Activated naive CD4-positive, alpha-beta T cell treated with anti-CD3 and anti-CD28 coated beads, Interleukin-2, amount 50 U/mL, for 24 hours (primary cell): ENCODE measurements around the gene RPL6.

Experiments used
- H3K27ac Mint-ChIP-seq: one replicate; pipeline ENCODE4 v1.8.0; 2021; ENCODE audit warnings: mild to moderate bottlenecking, mixed read lengths
- H3K27me3 Mint-ChIP-seq: one replicate; pipeline ENCODE4 v1.8.0; 2021; ENCODE audit warnings: mixed read lengths
- H3K36me3 Mint-ChIP-seq: one replicate; pipeline ENCODE4 v1.8.0; 2021; ENCODE audit warnings: mixed read lengths
- H3K4me1 Mint-ChIP-seq: one replicate; pipeline ENCODE4 v1.8.0; 2021; ENCODE audit warnings: mixed read lengths
- H3K4me3 Mint-ChIP-seq: one replicate; pipeline ENCODE4 v1.8.0; 2021; ENCODE audit warnings: mild to moderate bottlenecking, mixed read lengths
- H3K9me3 Mint-ChIP-seq: one replicate; pipeline ENCODE4 v1.8.0; 2021; ENCODE audit warnings: mixed read lengths

The RPL6 gene

GRCh38 chr12:112370868-112371510 lies 38.4 kb downstream of the RPL6 start:
- H3K27me3 Mint-ChIP-seq = no peaks in the 10 kb centered on the region
- H3K9me3 Mint-ChIP-seq = no peaks in the 10 kb centered on the region
- peak overlapping the region; percentile 68 for H3K27ac Mint-ChIP-seq
- H3K4me1 Mint-ChIP-seq = peaks cover 21% of the 10 kb centered on the region
- peaks cover 3% of the 10 kb centered on the region for H3K36me3 Mint-ChIP-seq
- H3K4me3 Mint-ChIP-seq = peak overlapping the region; percentile 30

- Mint-ChIP-seq H3K4me3 (no peak overlapping the region), H3K27ac (no peak overlapping the region), H3K4me1 (peaks cover 24% of the 10 kb centered on the region)
Measured at GRCh38 chr12:112370199-112370598, 39.2 kb downstream of the RPL6 start.

GRCh38 chr12:112368856-112369255 lies 40.5 kb downstream of the RPL6 start:
- no peak overlapping the region for H3K4me3 Mint-ChIP-seq
- peaks cover 19% of the 10 kb centered on the region for H3K4me1 Mint-ChIP-seq
- H3K36me3 Mint-ChIP-seq = peaks cover 3% of the 10 kb centered on the region
- no peaks in the 10 kb centered on the region for H3K27me3 Mint-ChIP-seq
- no peaks in the 10 kb centered on the region for H3K9me3 Mint-ChIP-seq
- H3K27ac Mint-ChIP-seq = no peak overlapping the region

More at GRCh38 chr12:112370199-112370598, 39.2 kb downstream of the RPL6 start:
- no peaks in the 10 kb centered on the region for H3K27me3 Mint-ChIP-seq
- H3K9me3 Mint-ChIP-seq = no peaks in the 10 kb centered on the region
- peaks cover 3% of the 10 kb centered on the region for H3K36me3 Mint-ChIP-seq

- no peaks in the 10 kb centered on the region for H3K9me3 Mint-ChIP-seq
- no peak overlapping the region for H3K27ac Mint-ChIP-seq
- peaks cover 23% of the 10 kb centered on the region for H3K4me1 Mint-ChIP-seq
- H3K27me3 Mint-ChIP-seq = no peaks in the 10 kb centered on the region
- H3K36me3 Mint-ChIP-seq = peaks cover 3% of the 10 kb centered on the region
- H3K4me3 Mint-ChIP-seq = no peak overlapping the region
Measured at GRCh38 chr12:112367965-112368364, 41.4 kb downstream of the RPL6 start.

GRCh38 chr12:112362310-112362709 lies 47.1 kb downstream of the RPL6 start:
- H3K36me3 Mint-ChIP-seq = no peaks in the 10 kb centered on the region
- peaks cover 21% of the 10 kb centered on the region for H3K4me1 Mint-ChIP-seq
- no peak overlapping the region for H3K27ac Mint-ChIP-seq
- no peaks in the 10 kb centered on the region for H3K27me3 Mint-ChIP-seq
- H3K4me3 Mint-ChIP-seq = no peak overlapping the region
- no peaks in the 10 kb centered on the region for H3K9me3 Mint-ChIP-seq

GRCh38 chr12:112361271-112361670 lies 48.1 kb downstream of the RPL6 start:
- Mint-ChIP-seq H3K4me1 (peaks cover 27% of the 10 kb centered on the region), H3K36me3 (no peaks in the 10 kb centered on the region), H3K4me3 (no peak overlapping the region), H3K27me3 (no peaks in the 10 kb centered on the region), H3K9me3 (no peaks in the 10 kb centered on the region), H3K27ac (no peak overlapping the region)

- H3K4me3 Mint-ChIP-seq = no peak overlapping the region
- no peaks in the 10 kb centered on the region for H3K27me3 Mint-ChIP-seq
- no peaks in the 10 kb centered on the region for H3K36me3 Mint-ChIP-seq
- H3K4me1 Mint-ChIP-seq = peaks cover 34% of the 10 kb centered on the region
- H3K9me3 Mint-ChIP-seq = no peaks in the 10 kb centered on the region
- H3K27ac Mint-ChIP-seq = no peak overlapping the region
Measured at GRCh38 chr12:112359290-112359689, 50.1 kb downstream of the RPL6 start.

GRCh38 chr12:112357214-112357613 lies 52.2 kb downstream of the RPL6 start:
- H3K4me3 Mint-ChIP-seq = no peak overlapping the region
- peaks cover 38% of the 10 kb centered on the region for H3K4me1 Mint-ChIP-seq
- H3K27me3 Mint-ChIP-seq = no peaks in the 10 kb centered on the region
- H3K36me3 Mint-ChIP-seq = no peaks in the 10 kb centered on the region
- no peak overlapping the region for H3K27ac Mint-ChIP-seq
- H3K9me3 Mint-ChIP-seq = no peaks in the 10 kb centered on the region
